Epithelial cell of prostate (primary cell): ENCODE data around the gene DCDC1.
A peak's percentile ranks its signal among the peaks of the same experiment; 100 is the strongest.
"Not testable (repeated sequence)": the region's sequence is repeated elsewhere in the genome, so short reads cannot be mapped to it uniquely, and the experiment has no call there.

ENCODE experiments used
- DNase-seq: peaks from one replicate; pipeline ENCODE4 v3.0.0-alpha.2; 2011; ENCODE audit warnings: low read depth, low spot score
- H3K27ac ChIP-seq: fragments of 450-650 bp; 2 replicates; pipeline ENCODE4 v1.5.1; 2017; ENCODE audit warnings: mild to moderate bottlenecking

Gene DCDC1

DNA sequence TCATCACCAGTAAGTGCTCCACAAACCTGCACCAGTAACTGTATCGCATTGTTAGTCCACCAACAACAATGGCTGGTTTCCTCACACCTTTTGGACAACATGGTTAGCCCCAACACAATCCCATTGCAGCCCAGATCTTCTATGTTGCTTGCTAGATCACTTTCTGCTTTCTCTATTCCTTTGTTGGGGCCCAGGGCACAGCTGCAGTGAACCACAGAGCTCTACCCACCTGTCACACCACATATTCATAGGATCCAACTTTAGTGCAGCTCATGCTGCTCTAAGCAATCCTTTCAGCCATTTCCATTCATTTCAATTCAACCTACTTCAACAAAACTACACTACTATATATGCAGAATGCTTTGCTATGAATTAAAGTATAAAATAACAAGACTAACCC is 364.3 kb downstream of the DCDC1 start:
- no peak for DNase-seq
- no peak overlapping the region for H3K27ac ChIP-seq

DNA sequence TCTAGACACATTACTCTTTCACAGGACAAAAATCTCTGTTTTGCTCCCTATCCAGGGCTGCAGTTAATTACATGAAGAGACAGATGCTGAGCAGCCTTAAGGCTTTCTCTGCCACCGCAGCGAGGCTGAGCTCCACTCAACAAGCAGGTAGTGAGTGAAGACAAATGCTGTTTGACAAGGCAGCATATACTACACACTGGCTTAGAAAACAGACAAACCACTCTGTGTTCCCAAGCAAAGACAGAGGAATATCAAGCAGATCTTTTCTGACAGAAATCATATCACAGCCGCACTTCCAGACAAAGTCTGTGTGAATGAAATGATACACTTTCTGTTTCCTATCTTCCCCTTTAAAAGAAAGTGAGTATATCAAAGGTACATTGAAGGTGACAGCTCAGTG is 368.1 kb downstream of the DCDC1 start:
- H3K27ac ChIP-seq: no peak overlapping the region
- DNase-seq: no peak

DNA sequence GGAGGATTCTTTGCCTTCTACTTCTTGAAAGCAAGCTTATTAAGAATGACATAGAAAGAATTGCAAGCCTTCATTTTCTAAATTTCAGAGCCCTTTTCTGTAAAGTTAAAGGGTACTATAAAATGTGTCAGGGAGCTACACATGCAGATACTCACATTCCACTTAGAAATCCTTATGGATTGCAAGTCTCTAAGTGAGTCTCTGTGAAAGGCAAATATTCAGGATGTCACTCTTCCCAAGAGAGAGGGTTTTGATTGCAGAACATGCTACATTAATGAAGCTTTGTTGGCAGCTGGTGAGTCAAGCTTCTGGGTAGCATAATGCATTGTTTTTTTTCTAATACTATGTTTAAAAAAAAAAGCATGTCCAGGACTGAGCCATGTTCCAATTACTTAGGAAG is 369.2 kb downstream of the DCDC1 start:
- no peak overlapping the region for H3K27ac ChIP-seq
- no peak for DNase-seq

- no peak for DNase-seq
These were observed 377.1 kb downstream of the DCDC1 start for GRCh38 chr11:30992513-30992849.

DNA sequence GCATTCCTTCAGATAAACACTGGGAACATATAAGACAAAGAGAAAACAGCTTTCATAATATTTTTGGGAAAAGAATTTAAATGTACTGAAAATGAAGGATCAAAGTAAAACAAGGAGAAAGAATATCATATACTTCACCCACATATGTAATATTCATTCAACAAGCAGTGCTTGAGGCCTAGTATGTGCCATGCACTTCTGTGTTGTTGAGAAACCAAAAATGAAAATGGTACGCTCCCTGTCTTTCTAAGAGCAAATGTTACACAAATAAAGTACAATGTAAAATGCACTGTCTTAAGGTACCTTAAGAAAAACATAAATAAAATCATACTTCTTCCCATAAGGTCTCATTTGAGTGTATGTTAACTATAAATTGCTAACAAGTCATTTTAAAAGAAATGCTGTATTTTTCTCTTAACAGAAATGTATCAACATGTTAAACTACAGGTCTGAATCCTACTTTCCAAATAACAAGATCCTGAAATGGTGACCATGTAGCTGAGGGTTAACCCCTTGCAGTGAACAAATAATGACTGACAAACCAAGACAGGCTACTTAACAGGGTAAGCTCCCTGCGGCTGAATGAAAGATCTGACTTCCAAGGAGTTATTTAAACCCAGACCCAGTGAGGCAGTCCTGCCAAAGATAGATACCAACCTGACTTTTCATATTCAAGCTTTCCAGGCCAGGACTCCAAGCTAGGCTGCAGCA is 377.6 kb downstream of the DCDC1 start:
- no peak for DNase-seq
- no peak overlapping the region for H3K27ac ChIP-seq

More at GRCh38 chr11:30992513-30992849, 377.1 kb downstream of the DCDC1 start:
- H3K27ac ChIP-seq: no peak overlapping the region

- DNase-seq: no peak
- no peak overlapping the region for H3K27ac ChIP-seq
These were observed 378.2 kb downstream of the DCDC1 start for GRCh38 chr11:30991376-30991775.

- DNase-seq: no peak
- H3K27ac ChIP-seq: no peak overlapping the region
These were observed 378.8 kb downstream of the DCDC1 start for GRCh38 chr11:30990625-30991296.

DNA sequence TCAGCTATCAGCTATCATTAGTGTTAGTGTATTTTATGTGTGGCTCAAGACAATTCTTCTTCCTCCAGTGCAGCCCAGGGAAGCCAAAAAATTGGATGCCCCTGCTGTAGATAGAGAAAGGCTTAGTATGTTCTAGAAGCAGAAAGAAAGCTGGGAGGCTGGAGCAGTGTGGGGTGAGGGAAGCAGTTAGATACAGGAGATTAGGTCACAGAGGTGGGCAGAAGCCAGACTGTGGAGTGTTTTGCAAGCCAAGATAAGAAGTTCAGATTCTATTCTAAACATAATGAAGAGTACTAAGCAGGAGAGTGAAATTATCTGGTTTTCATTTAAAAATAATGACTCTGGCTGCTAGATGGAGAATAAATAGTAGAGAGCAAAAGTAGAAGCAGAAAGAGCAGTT is 381.7 kb downstream of the DCDC1 start:
- DNase-seq: no peak

DNA sequence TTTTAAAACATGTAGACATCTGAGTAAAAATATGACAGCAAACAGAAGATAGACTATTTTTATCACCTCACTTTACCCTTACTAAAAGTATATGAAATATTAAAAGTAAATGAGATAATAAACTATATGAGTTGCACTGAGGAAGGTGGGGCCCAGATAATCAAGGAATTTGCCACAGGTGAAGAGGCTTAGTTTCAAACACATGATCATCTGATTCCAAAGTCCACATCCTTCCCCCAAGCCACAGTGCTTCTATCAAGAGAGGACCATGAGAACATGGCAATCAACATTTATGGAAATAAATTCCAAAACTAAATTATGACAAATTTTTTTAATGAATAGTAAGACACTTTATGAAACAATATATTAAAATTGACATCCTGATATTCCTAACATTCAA is 384.0 kb downstream of the DCDC1 start:
- DNase-seq: no peak

More for the DNA sequence above, 381.7 kb downstream of the DCDC1 start:
- H3K27ac ChIP-seq: no peak overlapping the region

DNA sequence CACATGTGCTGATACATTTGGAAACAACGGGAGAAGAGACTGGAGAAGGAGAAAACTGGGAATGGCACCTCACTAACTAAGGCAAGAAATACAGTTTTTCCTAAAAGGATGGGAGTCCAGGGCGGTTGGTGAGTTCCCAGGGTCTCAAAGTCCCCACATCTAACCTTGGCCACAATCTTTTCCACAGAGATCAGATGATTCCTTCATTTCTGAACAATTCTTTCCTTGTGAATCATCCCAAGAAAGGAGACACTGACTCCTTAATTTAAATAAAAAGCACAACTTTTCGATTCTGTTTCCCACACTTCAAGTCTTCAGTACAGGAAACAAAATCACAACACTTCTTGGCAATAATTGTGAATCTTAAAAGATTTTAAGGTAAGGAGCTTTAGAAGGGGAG is 384.7 kb downstream of the DCDC1 start:
- DNase-seq: no peak
- no peak overlapping the region for H3K27ac ChIP-seq

More for the DNA sequence above, 384.0 kb downstream of the DCDC1 start:
- no peak overlapping the region for H3K27ac ChIP-seq

DNA sequence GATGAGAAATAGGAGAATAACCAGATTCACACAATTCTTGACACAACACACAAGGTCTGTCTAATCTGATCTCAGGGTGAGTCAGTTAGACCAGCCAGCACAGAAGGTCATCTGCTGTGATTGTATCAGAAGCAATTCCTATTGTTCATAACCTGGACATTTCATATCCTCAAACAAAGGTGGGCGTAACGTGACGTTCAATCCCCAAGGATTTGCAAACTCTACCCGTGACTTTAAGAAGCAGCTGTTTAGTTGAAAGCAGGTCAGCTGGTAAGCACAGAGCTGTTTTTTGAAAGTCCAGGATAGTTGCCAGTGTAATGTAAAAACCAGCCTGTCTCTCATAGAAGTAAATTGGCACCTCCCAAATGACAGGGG is 385.1 kb downstream of the DCDC1 start:
- no peak for DNase-seq
- H3K27ac ChIP-seq: no peak overlapping the region

- DNase-seq: no peak
- H3K27ac ChIP-seq: no peak overlapping the region
These were observed 385.6 kb downstream of the DCDC1 start for GRCh38 chr11:30983776-30984441.

DNA sequence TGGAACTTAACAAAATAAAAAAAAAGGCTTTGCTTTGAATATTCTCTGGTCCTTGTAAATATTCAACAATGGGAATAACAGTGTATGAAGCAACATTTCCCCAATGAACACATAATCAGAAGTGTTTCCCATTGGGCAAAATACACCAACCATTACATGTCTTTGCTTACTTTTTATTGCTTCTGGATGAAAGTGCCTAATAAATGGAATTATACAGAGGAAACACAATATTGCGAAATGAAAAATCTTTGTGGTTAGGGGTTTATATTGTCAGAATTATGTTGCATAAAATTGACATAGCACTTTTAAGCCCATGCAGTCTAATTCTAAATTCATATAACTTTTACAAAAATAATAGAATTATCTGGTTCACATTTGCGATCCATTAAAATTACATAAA is 386.4 kb downstream of the DCDC1 start:
- DNase-seq: no peak
- no peak overlapping the region for H3K27ac ChIP-seq

DNA sequence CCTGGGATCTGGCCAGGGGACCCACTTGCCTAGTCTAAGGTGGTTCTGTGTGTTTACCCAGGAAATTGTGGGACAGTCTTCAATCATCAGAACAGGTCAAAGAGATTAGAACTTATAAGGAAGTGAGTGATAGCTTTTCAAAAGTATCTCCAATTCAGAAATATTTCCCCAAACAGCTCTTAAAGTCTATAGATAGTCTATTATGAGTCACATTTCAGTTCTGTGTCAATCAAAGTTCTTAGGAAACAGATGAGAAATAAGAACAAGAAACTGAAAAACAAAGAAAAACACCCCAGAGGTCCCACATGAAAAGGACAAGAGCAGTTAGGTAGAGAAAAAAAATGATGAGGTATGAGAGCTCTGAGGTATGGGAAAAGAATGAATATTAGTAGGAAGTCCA is 402.0 kb downstream of the DCDC1 start:
- H3K27ac ChIP-seq: no peak overlapping the region
- no peak for DNase-seq

DNA sequence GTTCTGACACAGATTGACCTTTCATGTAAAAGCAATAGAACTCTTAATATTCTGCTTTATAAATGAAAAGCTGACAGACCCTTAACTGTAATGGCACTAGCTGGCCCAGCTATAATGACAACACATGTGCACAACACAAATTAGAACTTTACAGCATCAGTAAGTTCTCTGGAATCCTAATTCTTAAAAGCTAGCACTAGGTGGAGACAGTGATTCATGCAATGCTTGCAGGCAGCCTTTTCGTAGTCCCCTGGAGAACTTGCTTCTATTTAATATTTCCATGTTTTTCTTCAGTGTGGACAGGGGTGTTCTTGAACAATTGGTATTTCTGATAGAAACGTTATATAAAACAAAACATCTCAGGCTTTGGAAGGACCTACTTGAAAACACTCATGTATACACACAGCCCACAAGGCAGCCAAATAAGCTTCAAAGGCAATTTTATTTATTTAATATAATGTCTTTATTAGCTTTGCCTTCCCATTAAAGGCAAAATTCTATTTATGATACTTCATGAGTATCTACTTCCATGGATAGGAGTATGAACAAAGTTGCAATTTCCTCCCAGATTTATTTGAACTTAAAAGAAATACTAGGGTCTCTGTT is 409.0 kb downstream of the DCDC1 start:
- DNase-seq: peak; percentile 3

GRCh38 chr11:30956751-30957150 is 412.8 kb downstream of the DCDC1 start:
- no peak for DNase-seq

More for the DNA sequence above, 409.0 kb downstream of the DCDC1 start:
- H3K27ac ChIP-seq: no peak overlapping the region

GRCh38 chr11:30949838-30950237 is 419.7 kb downstream of the DCDC1 start:
- no peak for DNase-seq
- no peak overlapping the region for H3K27ac ChIP-seq

More at GRCh38 chr11:30956751-30957150, 412.8 kb downstream of the DCDC1 start:
- no peak overlapping the region for H3K27ac ChIP-seq

DNA sequence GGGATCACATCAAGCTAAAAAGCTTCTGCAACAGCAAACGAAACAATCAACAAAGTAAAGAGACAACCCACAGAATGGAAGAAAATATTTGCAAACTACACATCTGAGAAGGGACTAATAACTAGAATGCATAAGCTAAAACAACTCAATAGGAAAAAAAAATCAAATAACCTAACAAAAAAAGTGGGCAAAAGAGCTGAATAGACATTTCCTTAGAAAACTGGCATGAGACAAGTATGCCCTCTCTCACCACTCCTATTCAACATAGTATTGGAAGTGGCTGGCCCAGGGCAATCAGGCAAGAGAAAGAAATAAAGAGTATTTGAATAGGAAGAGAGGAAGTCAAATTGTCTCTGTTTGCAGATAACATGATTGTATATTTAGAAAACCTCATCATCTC is 421.8 kb downstream of the DCDC1 start:
- not testable (repeated sequence) for DNase-seq, H3K27ac ChIP-seq

- DNase-seq: no peak
- H3K27ac ChIP-seq: no peak overlapping the region
These were observed 430.7 kb downstream of the DCDC1 start for GRCh38 chr11:30938810-30939209.

DNA sequence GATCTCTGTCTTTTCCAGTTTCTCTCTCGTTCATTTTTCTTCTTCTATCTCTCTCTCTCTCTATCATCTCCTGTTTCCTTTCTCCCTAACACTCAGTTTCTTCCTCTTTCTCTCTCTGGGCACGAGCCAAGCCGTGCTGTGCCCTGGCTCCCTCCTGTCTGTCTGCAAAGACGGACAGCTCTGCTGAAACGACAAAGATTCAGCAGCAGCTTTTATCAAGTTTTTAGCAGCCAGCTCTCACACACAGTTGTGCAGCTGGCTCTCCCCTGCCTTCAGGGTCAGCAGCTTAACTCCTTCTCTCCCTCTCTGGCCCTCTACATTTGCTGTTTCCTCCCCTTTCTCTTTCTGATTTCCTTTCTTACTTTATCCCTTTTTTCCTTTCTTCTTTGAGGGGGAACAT is 431.4 kb downstream of the DCDC1 start:
- no peak overlapping the region for H3K27ac ChIP-seq
- DNase-seq: no peak

GRCh38 chr11:30936491-30936890 is 433.0 kb downstream of the DCDC1 start:
- no peak overlapping the region for H3K27ac ChIP-seq
- DNase-seq: no peak
